SJCRH30 (cell line): ENCODE measurements around the gene SOST. TPM values are rescaled to one million over a fixed set of nuclear protein-coding genes. Genes with fewer than 3 reads are reported as not detected.
"Not testable (repeated sequence)": the region's sequence is repeated elsewhere in the genome, so short reads cannot be mapped to it uniquely, and the experiment has no call there.

Experiments
- DNase-seq, 2 experiments: peaks; one replicate each; pipeline ENCODE4 v3.0.0-alpha.2; 2015 to 2020
- H3K27ac ChIP-seq: fragments of 250-450 bp; sonication (Bioruptor Pico); 2 replicates; pipeline ENCODE4 v1.5.1; 2020; ENCODE audit warnings: mild to moderate bottlenecking, moderate library complexity
- H3K27me3 ChIP-seq: fragments of 250-450 bp; sonication (Bioruptor Pico); 2 replicates; pipeline ENCODE4 v1.5.1; 2020; ENCODE audit warnings: mild to moderate bottlenecking, moderate library complexity
- H3K36me3 ChIP-seq: fragments of 250-450 bp; sonication (Bioruptor Pico); 2 replicates; pipeline ENCODE4 v1.5.1; 2020; ENCODE audit warnings: mild to moderate bottlenecking, moderate library complexity
- H3K4me1 ChIP-seq: fragments of 250-450 bp; sonication (Bioruptor Pico); 2 replicates; pipeline ENCODE4 v1.5.1; 2020; ENCODE audit warnings: mild to moderate bottlenecking, moderate library complexity
- H3K4me3 ChIP-seq: fragments of 250-450 bp; sonication (Bioruptor Pico); 2 replicates; pipeline ENCODE4 v1.5.1; 2020; ENCODE audit warnings: mild to moderate bottlenecking, moderate library complexity
- H3K9me3 ChIP-seq: fragments of 250-450 bp; sonication (Bioruptor Pico); replicated peaks from 2 replicates; pipeline ENCODE4 v1.5.1; 2020; ENCODE audit warnings: mild to moderate bottlenecking, moderate library complexity
- total RNA-seq: library from RNA; depleted of rRNA; stranded (reverse); fragments of >200 nt; shearing (Covaris generic); gene quantifications from 2 replicates; pipeline ENCODE4 v1.2.3, GENCODE V29; 2014; rRNA removed

Gene SOST
- total RNA-seq = not detected in 2 replicates

GRCh38 chr17:43758497-43759174 lies at the start of gene SOST:
Gene SOST (minus strand): TSS chr17:43758791. CDS start chr17:43758741, 50 bp downstream.
- Histone ChIP-seq H3K27ac (no peak within 1 kb of the TSS), H3K9me3 (no peaks in the 10 kb centered on the region), H3K4me3 (no peak within 1 kb of the TSS), H3K36me3 (no peaks in the 10 kb centered on the region), H3K4me1 (no peaks in the 10 kb centered on the region), H3K27me3 (peaks cover 18% of the 10 kb centered on the region)
- DNase-seq = no peak

- DNase-seq = no peak
- Histone ChIP-seq H3K27ac (no peak overlapping the region), H3K9me3 (no peaks in the 10 kb centered on the region)
Observed at GRCh38 chr17:43808076-43808475, 49.5 kb upstream of the SOST start.

GRCh38 chr17:43805117-43805516 lies 46.5 kb upstream of the SOST start:
- Histone ChIP-seq H3K27ac (no peak overlapping the region), H3K4me1 (peaks cover 13% of the 10 kb centered on the region), H3K9me3 (no peaks in the 10 kb centered on the region), H3K4me3 (no peak overlapping the region), H3K36me3 (peaks cover 3% of the 10 kb centered on the region; the same call in 1 of the 2 replicates), H3K27me3 (no peaks in the 10 kb centered on the region)
- no peak for DNase-seq

More at GRCh38 chr17:43808076-43808475, 49.5 kb upstream of the SOST start:
- H3K4me1 ChIP-seq = peaks cover 13% of the 10 kb centered on the region
- no peaks in the 10 kb centered on the region; the same call in 1 of the 2 replicates for H3K36me3 ChIP-seq
- no peaks in the 10 kb centered on the region for H3K27me3 ChIP-seq
- H3K4me3 ChIP-seq = no peak overlapping the region

- no peak overlapping the region; the same call in 1 of the 2 replicates for H3K27ac ChIP-seq
- DNase-seq = peak; percentile 74 to 78
Observed at GRCh38 chr17:43803758-43804157, 45.2 kb upstream of the SOST start.

GRCh38 chr17:43801844-43802243 lies 43.3 kb upstream of the SOST start:
- H3K27me3 ChIP-seq = no peaks in the 10 kb centered on the region
- no peak overlapping the region for H3K4me3 ChIP-seq
- no peak overlapping the region for H3K27ac ChIP-seq
- no peaks in the 10 kb centered on the region for H3K9me3 ChIP-seq
- no peak for DNase-seq
- H3K36me3 ChIP-seq = 0 out of 2 replicates have a peak, but pooled peaks cover 3% of the 10 kb centered on the region
- H3K4me1 ChIP-seq = peaks cover 13% of the 10 kb centered on the region

More at GRCh38 chr17:43803758-43804157, 45.2 kb upstream of the SOST start:
- Histone ChIP-seq H3K4me3 (no peak overlapping the region), H3K36me3 (0 out of 2 replicates have a peak, but pooled peaks cover 3% of the 10 kb centered on the region), H3K27me3 (no peaks in the 10 kb centered on the region), H3K4me1 (peaks cover 13% of the 10 kb centered on the region), H3K9me3 (no peaks in the 10 kb centered on the region)

- H3K4me3 ChIP-seq = no peak overlapping the region
- no peaks in the 10 kb centered on the region for H3K9me3 ChIP-seq
- H3K27ac ChIP-seq = no peak overlapping the region
- H3K36me3 ChIP-seq = 0 out of 2 replicates have a peak, but pooled peaks cover 3% of the 10 kb centered on the region
- DNase-seq = no peak
- peaks cover 13% of the 10 kb centered on the region for H3K4me1 ChIP-seq
- H3K27me3 ChIP-seq = no peaks in the 10 kb centered on the region
Observed at GRCh38 chr17:43800736-43801135, 42.1 kb upstream of the SOST start.

GRCh38 chr17:43799047-43799446 lies 40.5 kb upstream of the SOST start:
- Histone ChIP-seq H3K27me3 (no peaks in the 10 kb centered on the region), H3K4me1 (peaks cover 10% of the 10 kb centered on the region), H3K27ac (no peak overlapping the region), H3K4me3 (no peak overlapping the region), H3K36me3 (0 out of 2 replicates have a peak, but pooled peaks cover 3% of the 10 kb centered on the region), H3K9me3 (no peaks in the 10 kb centered on the region; the same call in 1 of the 2 replicates)
- DNase-seq = no peak

GRCh38 chr17:43798024-43798423 lies 39.4 kb upstream of the SOST start:
- not testable (repeated sequence) for H3K27me3 ChIP-seq, H3K27ac ChIP-seq, H3K9me3 ChIP-seq, DNase-seq, H3K4me3 ChIP-seq, H3K4me1 ChIP-seq, H3K36me3 ChIP-seq

DNA sequence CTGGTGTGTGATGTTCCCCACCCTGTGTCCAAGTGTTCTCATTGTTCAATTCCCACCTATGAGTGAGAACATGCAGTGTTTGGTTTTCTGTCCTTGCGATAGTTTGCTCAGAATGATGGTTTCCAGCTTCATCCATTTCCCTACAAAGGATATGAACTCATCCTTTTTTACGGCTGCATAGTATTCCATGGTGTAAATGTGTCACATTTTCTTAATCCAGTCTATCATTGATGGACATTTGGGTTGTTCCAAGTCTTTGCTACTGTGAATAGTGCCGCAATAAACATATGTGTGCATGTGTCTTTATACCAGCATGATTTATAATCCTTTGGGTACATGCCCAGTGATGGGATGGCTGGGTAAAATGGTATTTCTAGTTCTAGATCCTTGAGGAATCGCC lies 34.1 kb upstream of the SOST start:
- H3K4me3 ChIP-seq, H3K27ac ChIP-seq, DNase-seq, H3K36me3 ChIP-seq, H3K9me3 ChIP-seq, H3K27me3 ChIP-seq, H3K4me1 ChIP-seq: not testable (repeated sequence)

DNA sequence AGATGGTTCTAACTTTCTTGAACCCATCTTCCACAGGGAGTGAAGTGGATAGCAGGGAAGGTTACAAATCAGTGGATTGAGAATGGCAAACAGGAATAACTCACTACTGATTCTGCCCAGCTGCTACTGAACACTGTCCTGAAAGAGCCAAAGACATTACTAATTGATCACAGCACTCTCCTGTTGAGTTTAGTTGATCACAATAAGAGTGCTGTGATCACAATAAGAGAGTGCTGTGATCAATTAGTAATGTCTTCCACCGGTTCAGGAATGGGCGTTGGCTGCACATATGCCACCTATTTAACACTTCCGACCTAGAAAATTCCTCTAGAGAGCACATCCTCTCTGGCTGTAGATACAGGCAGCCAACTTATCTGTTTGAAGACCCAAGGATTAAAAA lies 33.0 kb upstream of the SOST start:
- Histone ChIP-seq H3K27me3 (no peaks in the 10 kb centered on the region), H3K36me3 (no peaks in the 10 kb centered on the region), H3K4me1 (peaks cover 9% of the 10 kb centered on the region), H3K4me3 (peak overlapping the region; percentile 36), H3K9me3 (peaks cover 9% of the 10 kb centered on the region), H3K27ac (peak overlapping the region; percentile 5; the same call in 1 of the 2 replicates)
- DNase-seq = peak; percentile 61 to 88

DNA sequence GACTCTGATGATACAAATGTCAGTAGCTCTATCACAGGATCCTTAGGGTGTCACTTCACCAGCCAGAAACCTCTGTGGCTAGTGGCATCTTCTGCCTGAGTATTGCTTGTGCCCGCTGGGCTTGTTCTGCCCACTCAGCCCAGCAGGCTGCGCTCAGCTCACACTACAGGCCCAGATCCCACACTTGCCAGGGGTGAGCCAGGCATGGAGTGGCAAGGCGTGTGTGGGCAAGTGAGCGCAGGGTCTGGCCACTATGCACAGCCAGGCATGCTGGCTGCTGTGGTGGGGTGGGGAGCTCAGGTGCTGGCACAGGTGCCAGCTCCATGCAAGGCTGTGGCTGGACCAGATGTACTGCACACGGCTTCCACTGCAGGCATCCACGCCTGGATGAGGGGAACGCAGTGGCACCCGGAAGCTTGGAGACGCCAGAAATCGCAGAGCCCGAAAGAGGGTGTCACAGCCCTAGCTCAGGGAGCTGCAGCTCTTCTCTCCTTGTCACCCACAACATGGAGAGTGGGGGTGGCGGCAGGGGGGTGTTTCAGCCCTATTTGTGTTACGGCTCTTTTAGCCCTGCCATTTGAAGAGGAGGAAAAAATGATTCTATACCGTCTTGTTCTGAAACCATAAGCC lies 31.8 kb upstream of the SOST start:
- DNase-seq = no peak
- Histone ChIP-seq H3K9me3 (peaks cover 9% of the 10 kb centered on the region), H3K27me3 (no peaks in the 10 kb centered on the region), H3K27ac (no peak overlapping the region), H3K4me1 (peaks cover 9% of the 10 kb centered on the region), H3K36me3 (no peaks in the 10 kb centered on the region), H3K4me3 (no peak overlapping the region)

- no peaks in the 10 kb centered on the region for H3K36me3 ChIP-seq
- no peaks in the 10 kb centered on the region for H3K27me3 ChIP-seq
- no peak overlapping the region for H3K4me3 ChIP-seq
- H3K27ac ChIP-seq = no peak overlapping the region
- peaks cover 9% of the 10 kb centered on the region for H3K9me3 ChIP-seq
- DNase-seq = no peak
- H3K4me1 ChIP-seq = peaks cover 9% of the 10 kb centered on the region
Observed at GRCh38 chr17:43789482-43789881, 30.9 kb upstream of the SOST start.

DNA sequence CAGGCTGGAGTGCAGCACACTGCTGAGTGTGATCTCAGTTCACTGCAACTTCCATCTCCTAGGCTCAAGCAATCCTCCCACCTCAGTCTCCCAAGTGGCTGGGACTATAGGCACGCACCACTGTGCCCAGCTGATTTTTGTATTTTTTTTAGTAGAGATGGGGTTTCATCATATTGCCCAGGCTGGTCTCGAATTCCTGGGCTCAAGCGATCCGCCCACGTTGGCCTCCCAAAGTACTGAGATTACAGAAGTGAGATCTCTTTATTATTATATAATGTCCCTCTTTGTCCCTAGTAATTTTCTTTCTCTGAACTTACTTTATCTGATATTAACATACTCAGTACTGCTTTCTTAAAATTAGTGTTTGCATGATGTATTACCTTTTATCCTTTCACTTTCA lies 29.9 kb upstream of the SOST start:
- Histone ChIP-seq H3K9me3 (peaks cover 15% of the 10 kb centered on the region), H3K27me3 (no peaks in the 10 kb centered on the region), H3K36me3 (no peaks in the 10 kb centered on the region), H3K4me3 (no peak overlapping the region), H3K27ac (no peak overlapping the region), H3K4me1 (peaks cover 9% of the 10 kb centered on the region)
- DNase-seq = no peak

GRCh38 chr17:43787728-43788127 lies 29.1 kb upstream of the SOST start:
- peaks cover 12% of the 10 kb centered on the region for H3K9me3 ChIP-seq
- H3K36me3 ChIP-seq = no peaks in the 10 kb centered on the region
- no peak overlapping the region for H3K27ac ChIP-seq
- H3K4me1 ChIP-seq = peaks cover 9% of the 10 kb centered on the region
- H3K27me3 ChIP-seq = no peaks in the 10 kb centered on the region
- H3K4me3 ChIP-seq = no peak overlapping the region
- DNase-seq = no peak

DNA sequence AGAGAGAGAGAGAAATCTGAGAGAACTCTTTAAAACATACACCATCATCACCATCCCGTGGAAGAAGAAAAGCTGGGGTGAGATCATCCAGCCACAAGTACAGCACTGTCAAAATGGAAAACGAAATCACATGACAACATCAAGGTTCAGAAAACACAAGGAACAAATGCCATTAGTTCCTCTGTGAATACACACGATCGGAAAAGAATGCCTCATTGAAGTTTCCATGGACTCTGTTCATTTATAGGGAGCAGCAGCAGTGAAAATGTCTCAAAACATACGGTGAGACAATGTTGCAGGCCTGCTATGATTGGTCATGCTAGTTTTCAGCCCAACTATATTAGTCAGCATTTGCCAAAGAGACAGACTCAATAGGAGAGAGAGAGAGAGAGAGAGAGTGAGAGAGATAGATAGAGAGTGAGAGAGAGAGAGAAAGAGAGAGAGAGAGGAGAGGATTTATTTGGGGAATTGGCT lies 26.1 kb upstream of the SOST start:
- peaks cover 11% of the 10 kb centered on the region for H3K9me3 ChIP-seq
- H3K27me3 ChIP-seq = no peaks in the 10 kb centered on the region
- no peak overlapping the region for H3K4me3 ChIP-seq
- H3K36me3 ChIP-seq = no peaks in the 10 kb centered on the region
- 0 out of 2 replicates have a peak, but pooled peaks cover under 1% of the 10 kb centered on the region for H3K4me1 ChIP-seq
- DNase-seq = no peak
- H3K27ac ChIP-seq = no peak overlapping the region
